Stimulated activated CD4-positive, alpha-beta T cell treated with anti-CD3 and anti-CD28 coated beads, Interleukin-12 subunit alpha, Interleukin-12 subunit beta, amount 100 ng/mL, for 48 hours (primary cell): ENCODE measurements around the gene SBSN.
A peak's percentile ranks its signal among the peaks of the same experiment; 100 is the strongest.

ENCODE experiments used
- DNase-seq, 3 donors: peaks; one replicate each; pipeline ENCODE4 v3.0.0-alpha.2; 2020; ENCODE audit warnings: low read depth in 2 of 3, low spot score in 1 of 3

Gene SBSN

GRCh38 chr19:35554076-35554475 is 26.0 kb upstream of the SBSN start:
- DNase-seq = no peak

GRCh38 chr19:35553385-35554000 is 25.4 kb upstream of the SBSN start:
- DNase-seq = no peak

- DNase-seq = no peak
These were observed 24.6 kb upstream of the SBSN start for GRCh38 chr19:35552534-35553384.

GRCh38 chr19:35551091-35551810 is 23.1 kb upstream of the SBSN start:
- no peak for DNase-seq

GRCh38 chr19:35549879-35550523 is 21.9 kb upstream of the SBSN start:
- DNase-seq = no peak

GRCh38 chr19:35549174-35549788 is 21.2 kb upstream of the SBSN start:
- DNase-seq = peak in 2 of 3 donors; percentile 25 to 53

GRCh38 chr19:35546532-35546931 is 18.4 kb upstream of the SBSN start:
- DNase-seq = no peak

- peak; percentile 54 to 62 (median 58) for DNase-seq
These were observed 17.8 kb upstream of the SBSN start for GRCh38 chr19:35545855-35546381.

- peak; percentile 66 to 86 (median 72) for DNase-seq
These were observed 17.1 kb upstream of the SBSN start, which contains the start of gene TMEM147 for GRCh38 chr19:35545001-35545854. Gene TMEM147 (plus strand): TSS chr19:35545626. CDS start chr19:35545740, 114 bp downstream.

GRCh38 chr19:35544110-35544802 is 16.1 kb upstream of the SBSN start:
- DNase-seq = no peak

- no peak for DNase-seq
These were observed 15.4 kb upstream of the SBSN start for GRCh38 chr19:35543280-35544109.

GRCh38 chr19:35542209-35542608 is 14.1 kb upstream of the SBSN start:
- DNase-seq = no peak

- DNase-seq = no peak
These were observed 12.3 kb upstream of the SBSN start for GRCh38 chr19:35540356-35540927.

GRCh38 chr19:35539850-35540249 is 11.7 kb upstream of the SBSN start:
- no peak for DNase-seq

- no peak for DNase-seq
These were observed 11.2 kb upstream of the SBSN start for GRCh38 chr19:35539314-35539713.

- no peak for DNase-seq
These were observed 6.8 kb upstream of the SBSN start for GRCh38 chr19:35534803-35535480.

GRCh38 chr19:35533822-35534392 is 5.8 kb upstream of the SBSN start:
- DNase-seq = no peak
